GM21381 (cell line): Measurements from ENCODE around the gene APOBEC3H.

Experiments
- ATAC-seq: cut with Tn5 transposase; IDR thresholded peaks from one replicate; pipeline ENCODE4 v1.9.1; 2021; ENCODE audit warnings: mild to moderate bottlenecking, moderate library complexity; ENCODE audit not compliant: unreplicated experiment

APOBEC3H gene

GRCh38 chr22:39133871-39134270, 36.8 kb downstream of the APOBEC3H start:
- ATAC-seq = no peak

GRCh38 chr22:39134366-39135091, 37.5 kb downstream of the APOBEC3H start:
- no peak for ATAC-seq

GRCh38 chr22:39135092-39135896, 38.2 kb downstream of the APOBEC3H start:
- no peak for ATAC-seq

GRCh38 chr22:39136317-39136716, 39.3 kb downstream of the APOBEC3H start:
- ATAC-seq = no peak

GRCh38 chr22:39138357-39138997, 41.4 kb downstream of the APOBEC3H start:
- ATAC-seq = no peak

- no peak for ATAC-seq
These were observed 42.9 kb downstream of the APOBEC3H start for GRCh38 chr22:39139933-39140332.

GRCh38 chr22:39142088-39142680, 45.1 kb downstream of the APOBEC3H start:
- no peak for ATAC-seq

- ATAC-seq = peak; percentile 34
These were observed 47.2 kb downstream of the APOBEC3H start for GRCh38 chr22:39144101-39144767.

- ATAC-seq = no peak
These were observed 49.4 kb downstream of the APOBEC3H start for GRCh38 chr22:39146256-39147101.

- ATAC-seq = no peak
These were observed 50.4 kb downstream of the APOBEC3H start for GRCh38 chr22:39147335-39148025.

GRCh38 chr22:39148026-39148726, 51.1 kb downstream of the APOBEC3H start:
- ATAC-seq = no peak

- no peak for ATAC-seq
These were observed 51.9 kb downstream of the APOBEC3H start for GRCh38 chr22:39148727-39149535.

GRCh38 chr22:39149915-39150847, 53.1 kb downstream of the APOBEC3H start:
- ATAC-seq = no peak

GRCh38 chr22:39150848-39151215, 53.8 kb downstream of the APOBEC3H start:
- no peak for ATAC-seq

- ATAC-seq = no peak
These were observed 54.4 kb downstream of the APOBEC3H start for GRCh38 chr22:39151329-39151975.

GRCh38 chr22:39152024-39152510, 55.0 kb downstream of the APOBEC3H start:
- no peak for ATAC-seq
